Endodermal cell (in vitro differentiated cells): ENCODE results near the gene CD93. TPM values are rescaled to one million over a fixed set of nuclear protein-coding genes. Genes with fewer than 3 reads are reported as not detected.

ENCODE experiments used
- DNase-seq: peaks from one replicate; pipeline ENCODE4 v3.0.0-alpha.2; 2017
- H3K27ac ChIP-seq: 2 replicates; pipeline ENCODE4 v1.5.1; 2013; ENCODE audit warnings: mild to moderate bottlenecking, low read depth, low read length, moderate library complexity
- H3K27me3 ChIP-seq: 2 replicates; pipeline ENCODE4 v1.6.1; 2013; ENCODE audit warnings: mild to moderate bottlenecking, low read length, moderate library complexity; ENCODE audit not compliant: insufficient read depth, control insufficient read depth, poor library complexity, severe bottlenecking
- H3K36me3 ChIP-seq: 2 replicates; pipeline ENCODE4 v1.7.0; 2013; ENCODE audit warnings: mild to moderate bottlenecking, low read length, moderate library complexity; ENCODE audit not compliant: control insufficient read depth, insufficient read depth
- H3K4me1 ChIP-seq: one replicate; pipeline ENCODE4 v1.7.0; 2013; ENCODE audit warnings: low read length; ENCODE audit not compliant: control insufficient read depth, insufficient read depth
- H3K4me3 ChIP-seq: 2 replicates; pipeline ENCODE4 v1.5.1; 2013; ENCODE audit warnings: mild to moderate bottlenecking, low read length, moderate library complexity
- H3K9ac ChIP-seq: 2 replicates; pipeline ENCODE4 v1.6.1; 2013; ENCODE audit warnings: mild to moderate bottlenecking, low read length, moderate library complexity; ENCODE audit not compliant: poor library complexity, severe bottlenecking; ENCODE audit errors: extremely low read depth
- H3K9me3 ChIP-seq: 2 replicates; pipeline ENCODE4 v1.6.1; 2013; ENCODE audit warnings: mild to moderate bottlenecking, low read length, moderate library complexity; ENCODE audit not compliant: control insufficient read depth
- H3K27ac Mint-ChIP-seq: 2 replicates; pipeline ENCODE4 v1.8.0; 2020; ENCODE audit warnings: mixed read lengths
- H3K27me3 Mint-ChIP-seq: 2 replicates; pipeline ENCODE4 v1.8.0; 2021; ENCODE audit warnings: mild to moderate bottlenecking, mixed read lengths; ENCODE audit not compliant: insufficient read depth
- H3K36me3 Mint-ChIP-seq: 2 replicates; pipeline ENCODE4 v1.8.0; 2020; ENCODE audit warnings: low read depth, mixed read lengths
- H3K4me1 Mint-ChIP-seq: 2 replicates; pipeline ENCODE4 v1.8.0; 2020; ENCODE audit warnings: mixed read lengths
- H3K4me3 Mint-ChIP-seq: 2 replicates; pipeline ENCODE4 v1.8.0; 2020; ENCODE audit warnings: mild to moderate bottlenecking, moderate library complexity, mixed read lengths
- H3K9me3 Mint-ChIP-seq: 2 replicates; pipeline ENCODE4 v1.8.0; 2020; ENCODE audit warnings: mild to moderate bottlenecking, mixed read lengths
- WGBS, 2 experiments: methylation state at CpG; one replicate each; pipeline versions ENCODE4 v1.1.5 to v1.1.7; 2013; ENCODE audit warnings: missing lambda C conversion rate in 2 of 2, mixed read lengths in 1 of 2; ENCODE audit not compliant: insufficient coverage in 1 of 2, insufficient read length in 1 of 2; 5-methylcytosine and 5-hydroxymethylcytosine counted together
- total RNA-seq, 2 donors: library from RNA; stranded (reverse); fragmentation: NEBNext Ultra II Directional in 1 of 2; extraction: Animal tissue kit (Norgen Biotek cat#: 25700) in 1 of 2; gene quantifications; 2 replicates in 1 of 2; 3 replicates in 1 of 2; pipeline ENCODE4 v1.2.1, GENCODE V29; 2021
- TF ChIP-seq, protein P1 (sequence below): fragments of 200-600 bp; sonication (generic); conservative IDR thresholded peaks from 2 replicates; pipeline ENCODE4 v1.5.0; 2021; ENCODE audit warnings: antibody characterized with exemption, mild to moderate bottlenecking

The CD93 gene
- total RNA-seq, 2 donors from 2014 or later, result 0.04 TPM; not detected in 1

DNA sequence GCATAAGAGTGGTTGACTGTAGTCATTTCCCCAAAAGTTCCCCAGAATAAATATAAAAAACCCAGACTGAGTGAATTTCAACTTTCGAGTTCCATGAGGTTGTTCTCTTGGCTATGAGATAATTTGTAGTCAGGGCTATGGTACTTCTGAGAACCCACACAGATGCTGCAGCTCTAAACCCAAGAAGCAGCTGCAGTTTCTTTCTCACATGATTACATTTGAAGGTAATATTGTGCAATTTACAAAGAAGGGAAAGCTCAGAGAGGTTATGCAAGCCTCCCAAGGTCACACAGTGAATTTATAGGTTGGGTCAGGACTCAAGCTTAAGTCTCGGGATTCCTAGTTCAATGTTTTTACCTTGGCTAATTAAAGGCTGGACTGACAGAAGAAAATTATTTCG is 29.7 kb upstream of the CD93 start:
- WGBS, 2 experiments, result 91 to 92% methylated on average over 2 to 3 of the region's 3 CpGs
- no peaks in the 10 kb centered on the region for H3K36me3 Mint-ChIP-seq
- H3K9me3 Mint-ChIP-seq, result no peaks in the 10 kb centered on the region
- DNase-seq, result no peak
- H3K27ac ChIP-seq, result no peak overlapping the region
- H3K27me3 Mint-ChIP-seq, result peaks cover 8% of the 10 kb centered on the region
- H3K4me1 ChIP-seq, result no peaks in the 10 kb centered on the region
- no peaks in the 10 kb centered on the region for H3K36me3 ChIP-seq
- H3K27me3 ChIP-seq, result no peaks in the 10 kb centered on the region
- H3K9me3 ChIP-seq, result no peaks in the 10 kb centered on the region
- H3K4me3 Mint-ChIP-seq, result no peak overlapping the region
- H3K27ac Mint-ChIP-seq, result no peak overlapping the region
- peaks cover 3% of the 10 kb centered on the region for H3K4me1 Mint-ChIP-seq
- H3K4me3 ChIP-seq, result no peak overlapping the region
- H3K9ac ChIP-seq, result no peak overlapping the region
- TF ChIP-seq, protein P1, sequence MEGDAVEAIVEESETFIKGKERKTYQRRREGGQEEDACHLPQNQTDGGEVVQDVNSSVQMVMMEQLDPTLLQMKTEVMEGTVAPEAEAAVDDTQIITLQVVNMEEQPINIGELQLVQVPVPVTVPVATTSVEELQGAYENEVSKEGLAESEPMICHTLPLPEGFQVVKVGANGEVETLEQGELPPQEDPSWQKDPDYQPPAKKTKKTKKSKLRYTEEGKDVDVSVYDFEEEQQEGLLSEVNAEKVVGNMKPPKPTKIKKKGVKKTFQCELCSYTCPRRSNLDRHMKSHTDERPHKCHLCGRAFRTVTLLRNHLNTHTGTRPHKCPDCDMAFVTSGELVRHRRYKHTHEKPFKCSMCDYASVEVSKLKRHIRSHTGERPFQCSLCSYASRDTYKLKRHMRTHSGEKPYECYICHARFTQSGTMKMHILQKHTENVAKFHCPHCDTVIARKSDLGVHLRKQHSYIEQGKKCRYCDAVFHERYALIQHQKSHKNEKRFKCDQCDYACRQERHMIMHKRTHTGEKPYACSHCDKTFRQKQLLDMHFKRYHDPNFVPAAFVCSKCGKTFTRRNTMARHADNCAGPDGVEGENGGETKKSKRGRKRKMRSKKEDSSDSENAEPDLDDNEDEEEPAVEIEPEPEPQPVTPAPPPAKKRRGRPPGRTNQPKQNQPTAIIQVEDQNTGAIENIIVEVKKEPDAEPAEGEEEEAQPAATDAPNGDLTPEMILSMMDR, result no peak

DNA sequence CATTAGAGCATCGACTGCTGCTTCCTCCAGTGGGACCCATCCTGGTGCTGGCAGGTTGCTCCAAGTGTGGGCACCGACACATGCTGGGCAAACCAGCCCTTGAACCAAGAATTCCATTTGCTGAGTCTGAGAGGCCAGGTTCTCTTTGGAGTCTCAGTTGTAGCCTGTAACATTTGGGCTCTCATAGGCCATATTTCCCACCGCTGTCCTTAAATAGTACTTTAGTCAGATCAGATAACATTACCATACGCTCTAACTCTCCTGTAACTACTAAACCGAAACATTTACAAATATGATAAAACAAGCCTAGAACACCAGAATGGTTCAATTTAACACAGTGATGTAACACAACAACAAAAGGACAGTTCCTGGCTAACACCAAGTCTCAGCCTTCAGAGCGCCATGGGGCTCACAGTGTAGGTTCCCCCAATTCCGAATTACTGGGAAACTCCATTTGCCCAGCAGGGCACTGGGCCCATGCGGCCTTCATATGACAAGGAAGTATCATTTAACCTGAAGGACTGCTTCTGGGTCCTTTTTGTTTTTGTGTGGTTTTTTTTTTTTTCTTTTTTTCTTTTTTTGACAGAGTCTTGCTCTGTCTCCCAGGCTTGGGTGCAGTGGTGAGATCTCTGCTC is 28.4 kb upstream of the CD93 start:
- Mint-ChIP-seq H3K27ac (no peak overlapping the region), H3K4me1 (peaks cover 4% of the 10 kb centered on the region), H3K36me3 (no peaks in the 10 kb centered on the region), H3K4me3 (no peak overlapping the region), H3K9me3 (no peaks in the 10 kb centered on the region), H3K27me3 (peaks cover 2% of the 10 kb centered on the region)
- Histone ChIP-seq H3K9me3 (no peaks in the 10 kb centered on the region), H3K4me3 (no peak overlapping the region), H3K27ac (no peak overlapping the region), H3K4me1 (no peaks in the 10 kb centered on the region), H3K27me3 (no peaks in the 10 kb centered on the region), H3K36me3 (no peaks in the 10 kb centered on the region), H3K9ac (no peak overlapping the region)
- 80 to 84% methylated on average over 6 to 8 of the region's 8 CpGs for WGBS, 2 experiments
- TF ChIP-seq, protein P1, result no peak
- no peak for DNase-seq

DNA sequence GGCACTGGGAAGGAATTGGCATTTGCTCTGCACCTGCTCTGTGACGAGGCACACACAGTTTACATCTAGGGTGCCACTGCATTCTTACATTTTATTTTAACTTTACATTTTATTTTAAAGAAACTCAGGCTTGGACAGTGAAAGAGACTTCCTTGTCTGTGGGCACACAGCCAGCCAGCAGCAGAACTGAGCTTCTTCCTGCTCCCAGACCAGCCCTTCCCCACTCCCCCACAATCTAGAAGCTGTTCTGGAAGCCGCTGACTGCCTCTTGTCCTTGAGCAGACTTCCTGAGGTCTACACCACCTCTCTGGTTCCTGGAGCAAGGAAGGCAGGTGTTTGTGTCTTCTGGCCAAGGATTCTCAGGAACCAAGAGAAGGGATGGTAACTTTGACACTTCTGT is 27.9 kb upstream of the CD93 start:
- H3K9ac ChIP-seq, result no peak overlapping the region
- Mint-ChIP-seq H3K4me3 (no peak overlapping the region), H3K27me3 (peaks cover 3% of the 10 kb centered on the region), H3K9me3 (no peaks in the 10 kb centered on the region), H3K4me1 (peaks cover 10% of the 10 kb centered on the region), H3K27ac (no peak overlapping the region), H3K36me3 (no peaks in the 10 kb centered on the region)
- H3K9me3 ChIP-seq, result no peaks in the 10 kb centered on the region
- H3K27ac ChIP-seq, result no peak overlapping the region
- WGBS, 2 experiments, result 86% methylated on average over 2 of the region's 2 CpGs; no CpG with 5 or more reads in 1 of the 2 experiments
- no peaks in the 10 kb centered on the region for H3K36me3 ChIP-seq
- no peaks in the 10 kb centered on the region for H3K4me1 ChIP-seq
- no peaks in the 10 kb centered on the region for H3K27me3 ChIP-seq
- no peak for DNase-seq
- no peak overlapping the region for H3K4me3 ChIP-seq
- TF ChIP-seq, protein P1, result no peak
